Posterior cingulate gyrus (tissue), 11 donors: ENCODE measurements around the gene PAQR7.

Source experiments
- DNase-seq, 10 donors: peaks; one replicate each; pipeline versions ENCODE4 v3.0.0 to v3.0.0-alpha.2; 2020 to 2021; ENCODE audit warnings: mixed read lengths in 3 of 10
- intact Hi-C: fragments of 100-400 bp; cut with DNase I; formaldehyde crosslinking; loops from one replicate; pipeline ENCODE4 v1.15.1; 2023

Gene PAQR7

GRCh38 chr1:25875154-25875855, at the start of gene PAQR7:
TSS of gene PAQR7 (minus strand) at chr1:25875708. CDS start at chr1:25863839, 11,869 bp downstream.
- DNase-seq, result peak; percentile 60 to 98 (median 82)
- intact Hi-C loops, result no loop called here

- DNase-seq, result no peak
- intact Hi-C loops, result no loop called here
Measured at GRCh38 chr1:25924454-25924853, 48.9 kb upstream of the PAQR7 start.

DNA sequence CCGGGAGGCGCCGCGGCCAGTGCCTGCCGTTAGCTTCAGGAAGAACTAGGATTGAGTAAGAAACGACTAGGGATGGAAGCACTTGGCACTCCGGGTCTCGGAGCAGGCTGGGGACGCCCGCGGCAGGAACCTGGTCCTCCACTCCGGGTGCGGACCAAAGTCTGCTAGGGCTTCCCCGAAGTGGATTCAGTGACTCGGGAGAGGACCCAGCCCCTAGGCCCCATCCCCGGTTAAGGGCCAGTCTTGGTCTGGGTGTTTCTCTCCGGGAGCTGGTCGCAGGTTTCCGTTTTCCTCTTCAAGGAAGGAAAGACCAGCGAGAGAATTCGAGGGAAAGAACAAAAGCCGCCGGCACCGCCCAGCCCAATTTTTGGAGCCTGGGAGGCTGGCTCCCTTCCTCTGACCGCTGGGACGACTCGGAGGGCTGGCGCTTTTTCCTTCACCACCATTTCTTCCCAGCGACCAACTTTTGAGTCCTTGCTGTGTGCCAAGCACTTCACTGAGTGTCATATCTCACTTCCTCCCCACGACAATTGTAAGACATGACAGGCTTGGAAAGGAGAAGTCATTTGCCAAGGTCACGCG, 47.6 kb upstream of the PAQR7 start:
- intact Hi-C loops, result no loop called here
- peak in 6 of 10 donors; percentile 22 to 84 (median 38) for DNase-seq

DNA sequence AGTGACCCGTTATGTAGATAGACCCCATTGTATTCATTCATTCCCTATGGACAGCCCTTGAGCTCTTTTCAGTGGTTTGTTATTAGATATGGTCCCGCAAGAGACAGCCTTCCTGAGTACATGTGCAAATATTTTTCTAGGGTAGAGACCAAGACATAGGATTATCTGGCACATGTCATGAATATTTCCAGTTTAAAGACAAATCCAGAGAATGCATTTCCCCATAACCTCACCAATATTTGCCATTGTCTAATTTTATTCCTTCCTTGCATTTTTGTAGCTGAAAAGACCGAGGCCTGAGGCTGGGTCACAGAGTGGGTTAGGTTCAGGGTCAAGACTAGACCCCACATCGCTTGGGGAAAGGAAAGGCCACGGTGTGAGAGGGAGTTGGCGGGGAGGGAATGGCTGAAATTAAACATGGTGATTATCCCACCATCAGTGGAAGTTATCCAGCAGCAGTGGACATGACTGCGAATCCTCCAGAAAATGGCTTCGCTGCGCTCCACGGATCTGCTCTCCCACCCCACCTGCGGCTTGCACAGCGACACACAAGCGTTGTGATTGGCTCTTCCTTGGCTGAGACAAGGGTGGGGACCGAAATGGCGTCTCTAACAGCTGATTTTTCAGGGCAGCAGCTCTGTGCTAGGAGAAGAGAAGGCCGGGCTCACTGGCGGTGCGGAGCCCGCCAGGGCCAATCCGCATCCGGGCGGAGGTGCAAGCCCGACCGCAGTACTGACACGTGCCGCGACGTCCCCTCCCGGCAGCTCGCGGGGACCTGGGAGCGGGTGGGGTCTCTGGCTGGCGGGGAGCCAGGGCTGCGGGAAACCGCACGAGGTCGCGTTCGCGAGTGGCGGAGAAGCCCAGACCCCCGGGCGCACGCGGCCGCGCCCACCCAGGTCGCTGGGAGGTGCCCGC, 46.8 kb upstream of the PAQR7 start:
- intact Hi-C loops, result no loop called here
- peak; percentile 40 to 96 (median 70) for DNase-seq

GRCh38 chr1:25918615-25919014, 43.1 kb upstream of the PAQR7 start:
- peak in 1 of 10 donors; percentile 42 for DNase-seq
- intact Hi-C loops, result no loop called here

- DNase-seq, result peak in 1 of 10 donors; percentile 20
- intact Hi-C loops, result no loop called here
Measured at GRCh38 chr1:25917996-25918395, 42.5 kb upstream of the PAQR7 start.

DNA sequence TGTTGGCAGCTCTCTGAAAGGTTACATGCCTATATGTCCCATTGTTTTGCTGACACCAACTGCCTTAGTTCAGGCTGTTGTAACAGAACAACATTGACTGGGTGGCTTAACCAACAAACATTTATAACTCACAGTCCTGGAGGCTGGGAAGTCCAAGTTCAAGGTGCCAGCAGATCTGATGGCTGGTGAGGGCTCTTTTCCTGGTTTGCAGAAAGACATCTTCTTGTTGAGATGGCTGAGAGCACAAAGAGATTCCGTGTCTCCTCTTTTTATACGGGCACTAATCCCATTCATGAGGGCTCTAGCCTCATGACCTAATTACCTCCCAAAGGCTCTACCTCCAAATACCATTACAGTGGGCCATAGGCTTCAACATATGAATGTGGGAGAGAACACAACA, 41.0 kb upstream of the PAQR7 start:
- intact Hi-C loops, result no loop called here
- no peak for DNase-seq

- peak in 4 of 10 donors; percentile 63 to 92 (median 84) for DNase-seq
- intact Hi-C loops, result no loop called here
Measured at GRCh38 chr1:25914074-25914995, 38.8 kb upstream of the PAQR7 start.

DNA sequence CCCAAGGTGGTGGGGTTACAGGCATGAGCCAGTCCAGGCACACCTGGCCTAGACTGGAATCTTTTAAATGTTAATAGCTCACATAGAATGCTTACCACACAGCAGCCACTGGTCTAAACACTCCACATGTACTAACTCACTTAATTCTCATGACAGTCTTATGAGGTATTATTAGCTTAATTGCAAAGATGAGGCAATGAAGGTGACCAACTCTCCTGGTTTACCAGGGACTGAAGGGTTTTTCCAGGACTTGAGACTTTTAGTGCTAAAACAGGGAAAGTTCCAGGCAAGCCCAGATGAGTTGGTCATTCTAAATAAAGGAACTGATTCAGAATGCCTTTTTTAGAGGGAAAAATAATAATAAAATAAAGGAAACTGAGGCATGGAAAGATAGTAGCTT, 37.7 kb upstream of the PAQR7 start:
- no peak for DNase-seq
- intact Hi-C loops, result no loop called here

GRCh38 chr1:25912076-25912831, 36.7 kb upstream of the PAQR7 start:
- intact Hi-C loops, result no loop called here

DNA sequence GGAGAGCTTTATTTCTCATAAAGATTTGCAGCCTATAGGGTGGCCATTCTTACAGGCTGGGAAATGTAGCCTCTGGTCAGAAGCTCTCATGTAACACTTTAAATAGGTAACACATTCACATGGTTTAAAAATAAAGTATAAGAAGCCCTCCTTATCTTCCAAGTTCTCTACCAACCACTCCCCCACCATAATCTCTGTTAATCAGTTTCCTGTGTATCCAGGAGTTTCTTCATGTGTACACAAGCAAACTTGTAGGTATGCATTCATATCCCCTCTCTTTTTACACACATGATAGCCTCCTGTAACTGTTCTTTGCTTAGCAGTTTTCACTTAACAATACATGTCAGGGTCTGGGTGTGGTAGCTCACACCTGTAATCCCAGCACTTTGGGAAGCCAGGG, 35.7 kb upstream of the PAQR7 start:
- intact Hi-C loops, result no loop called here
- no peak for DNase-seq

More at GRCh38 chr1:25912076-25912831, 36.7 kb upstream of the PAQR7 start:
- peak in 1 of 10 donors; percentile 3 for DNase-seq

GRCh38 chr1:25909040-25909439, 33.5 kb upstream of the PAQR7 start:
- DNase-seq, result peak in 7 of 10 donors; percentile 48 to 93 (median 70)
- intact Hi-C loops, result no loop called here

GRCh38 chr1:25908161-25908560, 32.7 kb upstream of the PAQR7 start:
- intact Hi-C loops, result no loop called here
- peak in 2 of 10 donors; percentile 1 to 35 for DNase-seq

DNA sequence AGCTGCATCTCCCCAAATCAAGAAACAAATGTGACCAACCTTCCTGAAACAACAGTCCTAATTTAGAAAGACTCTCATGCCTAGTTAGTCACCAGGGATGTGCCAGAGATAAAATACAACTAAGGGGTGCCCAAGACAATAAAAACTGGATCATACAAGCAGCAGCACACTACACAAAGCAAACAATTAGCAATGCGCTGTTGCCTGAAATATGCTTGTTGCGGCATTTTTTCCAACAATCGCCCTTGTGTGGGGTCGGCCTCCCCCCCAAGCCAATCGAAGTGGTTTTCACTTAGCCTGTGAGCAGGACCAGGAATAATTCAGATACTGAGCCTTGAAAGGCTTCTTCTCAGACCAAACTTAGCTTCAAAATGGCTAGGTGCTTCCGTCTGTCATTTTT, 32.1 kb upstream of the PAQR7 start:
- intact Hi-C loops, result no loop called here
- peak in 1 of 10 donors; percentile 1 for DNase-seq

DNA sequence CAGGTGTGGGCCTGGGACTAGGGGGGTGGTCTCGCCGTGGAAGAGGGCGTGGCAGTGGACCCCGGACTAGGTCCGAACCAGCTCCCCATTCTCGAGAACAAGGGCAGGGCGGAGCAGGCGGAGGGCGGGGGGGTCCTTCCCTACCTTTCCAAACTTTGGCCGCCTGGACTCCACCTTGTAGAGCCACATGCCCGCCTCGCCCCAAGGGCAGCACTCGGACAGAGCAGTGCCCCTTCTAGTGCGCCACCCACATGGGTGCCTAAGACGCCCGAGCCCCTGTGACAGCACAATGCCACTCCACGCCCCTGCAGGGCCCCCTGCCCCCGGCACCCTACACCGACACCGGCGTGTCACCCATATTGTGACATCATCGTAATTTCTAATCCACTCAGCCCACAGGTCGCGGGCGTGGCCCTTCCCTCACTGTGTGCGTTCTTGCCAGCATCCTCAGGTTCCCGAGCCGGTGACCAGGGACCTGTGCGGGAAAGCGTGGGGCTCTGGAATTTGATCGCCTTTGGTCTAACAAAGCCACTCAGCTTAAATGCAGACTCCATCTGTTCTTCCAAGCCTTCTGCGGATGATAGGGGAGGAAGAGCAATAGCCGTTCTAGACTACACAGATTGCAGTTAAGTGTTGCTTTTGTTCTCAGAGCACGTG, 31.3 kb upstream of the PAQR7 start:
- peak in 4 of 10 donors; percentile 34 to 85 (median 58) for DNase-seq
- intact Hi-C loops, result no loop called here

GRCh38 chr1:25905680-25906643, 30.5 kb upstream of the PAQR7 start, which contains the start of gene STMN1:
TSS of gene STMN1 (minus strand) at chr1:25906419. CDS start at chr1:25904676, 1,743 bp downstream.
- peak; percentile 92 to 99 (median 95) for DNase-seq
- intact Hi-C loops, result loop anchor here (2.0 kb wide), 1 partner anchor 93 kb away; the partner anchor contains the start of gene PAFAH2
